ENCODE results near the gene PLXNB1.

The PLXNB1 gene

DNA sequence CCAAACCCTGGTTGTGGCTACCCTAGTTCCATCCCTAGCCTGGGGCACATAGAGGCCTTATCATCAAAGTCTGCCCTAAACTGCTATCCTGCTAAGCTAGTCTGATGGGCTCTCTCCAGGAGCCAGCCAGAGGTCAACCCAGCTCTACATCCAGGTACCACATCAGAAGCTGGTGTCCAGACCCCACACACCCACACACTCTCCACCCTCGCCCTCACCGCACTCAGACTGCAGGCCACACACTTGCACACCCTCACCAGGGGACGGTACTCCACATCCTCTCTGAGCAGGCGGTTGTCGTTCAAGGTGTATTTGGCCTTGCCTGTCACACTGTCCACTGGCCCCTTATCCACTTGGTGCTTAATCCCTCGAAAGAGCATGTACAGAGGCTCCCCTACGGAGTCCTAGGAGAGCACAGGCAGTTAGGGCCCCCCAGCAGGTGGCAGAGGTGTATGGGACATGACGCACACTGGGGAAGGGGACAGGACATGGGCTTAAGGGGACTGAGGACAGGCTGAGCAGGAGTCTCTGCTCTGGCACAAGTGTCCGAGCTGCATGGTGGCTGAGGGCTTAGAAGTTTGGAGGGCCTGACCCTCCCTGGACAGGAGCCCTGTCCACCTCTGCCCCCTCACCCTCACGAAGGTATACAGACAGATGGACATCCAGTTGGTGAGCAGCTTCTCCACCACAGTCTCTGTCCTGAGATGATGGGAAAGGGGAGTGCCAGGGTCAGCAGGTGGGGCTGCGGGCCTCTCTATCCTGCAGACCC lies 18.1 kb downstream of the PLXNB1 start:
- H3K27ac ChIP-seq: no peak overlapping the region
- TF ChIP-seq, protein P1, sequence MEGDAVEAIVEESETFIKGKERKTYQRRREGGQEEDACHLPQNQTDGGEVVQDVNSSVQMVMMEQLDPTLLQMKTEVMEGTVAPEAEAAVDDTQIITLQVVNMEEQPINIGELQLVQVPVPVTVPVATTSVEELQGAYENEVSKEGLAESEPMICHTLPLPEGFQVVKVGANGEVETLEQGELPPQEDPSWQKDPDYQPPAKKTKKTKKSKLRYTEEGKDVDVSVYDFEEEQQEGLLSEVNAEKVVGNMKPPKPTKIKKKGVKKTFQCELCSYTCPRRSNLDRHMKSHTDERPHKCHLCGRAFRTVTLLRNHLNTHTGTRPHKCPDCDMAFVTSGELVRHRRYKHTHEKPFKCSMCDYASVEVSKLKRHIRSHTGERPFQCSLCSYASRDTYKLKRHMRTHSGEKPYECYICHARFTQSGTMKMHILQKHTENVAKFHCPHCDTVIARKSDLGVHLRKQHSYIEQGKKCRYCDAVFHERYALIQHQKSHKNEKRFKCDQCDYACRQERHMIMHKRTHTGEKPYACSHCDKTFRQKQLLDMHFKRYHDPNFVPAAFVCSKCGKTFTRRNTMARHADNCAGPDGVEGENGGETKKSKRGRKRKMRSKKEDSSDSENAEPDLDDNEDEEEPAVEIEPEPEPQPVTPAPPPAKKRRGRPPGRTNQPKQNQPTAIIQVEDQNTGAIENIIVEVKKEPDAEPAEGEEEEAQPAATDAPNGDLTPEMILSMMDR (conservative IDR thresholded peaks at IDR 0.05): no peak

DNA sequence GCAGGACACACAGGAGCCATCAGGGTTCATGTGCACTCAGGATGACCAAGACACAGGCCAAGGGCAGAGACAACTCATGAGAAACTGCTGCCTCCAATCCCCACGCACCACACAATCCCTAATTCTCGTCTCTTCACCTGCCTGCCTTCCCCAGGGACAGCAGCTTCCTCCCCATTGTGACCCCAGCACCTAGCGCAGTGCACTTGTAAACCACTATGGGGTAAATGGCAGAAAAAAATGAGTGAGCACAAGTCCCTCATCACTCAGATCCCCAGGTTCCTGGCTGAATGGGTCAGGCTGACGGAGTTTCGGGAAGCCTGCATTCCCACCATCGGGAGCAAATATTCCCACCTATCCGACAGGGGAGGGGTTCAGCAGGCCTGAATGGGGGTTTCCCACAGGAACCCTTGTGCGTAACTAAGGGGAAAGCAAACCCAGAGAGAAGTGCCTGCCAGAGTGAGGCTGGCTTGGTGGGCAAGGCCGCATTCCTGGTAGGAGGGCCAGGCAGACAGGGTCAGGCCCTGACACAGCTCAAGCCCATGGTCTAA lies 18.8 kb downstream of the PLXNB1 start:
- no peak overlapping the region for H3K27ac ChIP-seq
- TF ChIP-seq, protein P1 (conservative IDR thresholded peaks at IDR 0.05): no peak

DNA sequence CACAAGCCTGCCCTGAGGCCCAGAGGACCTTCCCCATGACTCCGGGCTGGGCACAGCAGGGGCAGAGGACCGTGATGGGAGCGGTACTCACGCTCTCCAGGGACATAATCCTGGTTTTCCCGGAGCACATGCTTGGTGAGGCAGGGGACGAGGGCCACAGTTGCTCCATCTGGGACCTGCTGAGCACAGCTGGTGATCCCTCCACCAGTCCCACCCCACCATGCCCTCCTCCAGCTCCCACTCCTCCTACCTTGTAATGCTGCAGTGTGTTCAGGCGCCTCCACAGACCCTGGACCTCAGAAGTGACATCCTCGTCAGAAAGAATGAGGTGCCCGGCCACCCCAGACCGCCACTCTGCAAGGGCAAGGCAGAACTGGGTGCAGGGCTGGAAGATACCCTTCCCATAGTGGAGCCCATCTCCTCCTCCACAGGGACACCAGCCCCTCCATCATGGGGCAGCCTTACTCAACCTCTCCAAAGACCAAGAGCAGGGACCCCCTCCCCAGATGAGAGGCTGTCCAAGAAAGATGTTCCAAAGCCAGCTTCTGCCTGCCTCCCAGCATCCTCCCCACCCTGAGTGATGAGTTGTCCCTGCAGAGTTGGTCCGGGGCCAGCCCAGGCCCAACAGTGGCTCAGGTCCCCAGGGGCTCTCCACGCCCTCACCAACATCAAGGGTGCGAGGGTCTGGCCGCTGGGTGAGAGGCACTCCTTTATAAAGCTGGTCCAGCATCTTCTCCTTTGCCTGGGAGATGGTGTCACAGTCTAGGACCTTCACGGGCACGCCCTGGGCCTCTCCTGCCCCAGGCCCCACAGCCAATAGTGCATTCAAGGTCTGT lies 19.5 kb downstream of the PLXNB1 start:
- TF ChIP-seq, protein P1 (conservative IDR thresholded peaks at IDR 0.05): no peak
- H3K27ac ChIP-seq: no peak overlapping the region

DNA sequence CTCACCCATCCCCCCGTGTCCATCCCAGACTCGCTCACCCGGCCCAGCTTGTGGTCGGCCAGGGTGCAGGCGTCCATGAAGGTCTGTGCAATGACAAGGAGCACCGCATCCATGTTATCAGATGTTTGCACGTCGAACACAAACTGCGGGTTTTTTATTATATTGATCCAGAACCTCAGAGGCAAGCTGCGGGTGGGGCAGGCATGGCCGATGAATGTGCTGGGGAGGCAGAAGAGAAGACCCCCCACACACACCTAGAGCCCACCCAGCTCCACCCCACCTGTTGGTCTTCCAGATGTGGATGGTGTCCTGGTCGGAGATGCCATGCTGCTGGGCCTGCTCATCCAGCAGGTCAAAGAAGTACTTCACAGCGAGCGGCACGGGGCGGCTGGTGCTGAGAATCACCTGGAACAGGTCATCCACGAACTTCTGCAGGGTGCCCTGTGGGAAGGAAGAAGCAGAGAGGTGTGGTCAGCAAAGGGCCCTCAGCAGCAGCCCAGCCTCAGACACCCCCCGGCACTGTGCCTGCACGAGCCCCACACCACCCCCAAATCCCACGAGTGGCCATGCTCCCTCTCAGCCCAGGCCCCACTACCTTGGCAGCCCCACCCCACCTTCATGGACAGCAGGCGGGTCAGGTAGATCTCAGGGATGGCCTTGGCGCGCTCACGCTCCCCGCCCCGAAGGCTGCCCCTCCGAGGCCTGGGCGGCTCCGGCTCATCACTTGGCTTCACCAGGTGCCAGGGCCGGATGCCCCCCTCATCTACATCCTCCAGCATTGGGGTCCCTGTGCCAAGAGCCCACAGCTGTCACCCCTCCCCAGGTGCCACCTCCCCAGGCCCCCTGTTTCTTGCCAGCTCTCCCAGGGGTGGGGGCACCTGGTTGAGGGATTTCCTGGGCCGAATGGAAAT lies 20.3 kb downstream of the PLXNB1 start:
- TF ChIP-seq, protein P1 (conservative IDR thresholded peaks at IDR 0.05): no peak
- no peak overlapping the region for H3K27ac ChIP-seq

DNA sequence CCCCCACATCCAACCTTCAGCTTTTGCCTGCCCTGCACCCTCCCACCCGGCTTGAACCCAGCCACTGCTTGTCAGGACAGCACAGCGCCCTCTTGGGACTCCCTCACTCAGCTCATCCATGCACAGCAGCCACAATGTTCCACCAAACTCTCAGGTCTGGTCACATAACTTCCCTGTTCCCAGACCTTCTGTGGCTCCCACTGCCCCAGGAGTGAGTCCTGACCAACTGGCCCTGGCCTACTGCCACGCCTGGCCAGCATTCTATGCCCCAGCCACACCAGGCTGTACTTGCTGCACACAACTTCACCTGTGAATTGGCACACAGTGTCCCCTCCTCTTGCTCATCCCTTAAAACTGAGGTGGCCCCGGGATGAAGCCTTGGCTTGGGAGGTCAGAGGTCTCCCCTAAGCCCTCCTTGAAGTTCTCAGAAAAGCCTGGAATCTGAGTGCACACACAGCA lies 21.0 kb downstream of the PLXNB1 start:
- no peak overlapping the region for H3K27ac ChIP-seq
- TF ChIP-seq, protein P1 (conservative IDR thresholded peaks at IDR 0.05): no peak

DNA sequence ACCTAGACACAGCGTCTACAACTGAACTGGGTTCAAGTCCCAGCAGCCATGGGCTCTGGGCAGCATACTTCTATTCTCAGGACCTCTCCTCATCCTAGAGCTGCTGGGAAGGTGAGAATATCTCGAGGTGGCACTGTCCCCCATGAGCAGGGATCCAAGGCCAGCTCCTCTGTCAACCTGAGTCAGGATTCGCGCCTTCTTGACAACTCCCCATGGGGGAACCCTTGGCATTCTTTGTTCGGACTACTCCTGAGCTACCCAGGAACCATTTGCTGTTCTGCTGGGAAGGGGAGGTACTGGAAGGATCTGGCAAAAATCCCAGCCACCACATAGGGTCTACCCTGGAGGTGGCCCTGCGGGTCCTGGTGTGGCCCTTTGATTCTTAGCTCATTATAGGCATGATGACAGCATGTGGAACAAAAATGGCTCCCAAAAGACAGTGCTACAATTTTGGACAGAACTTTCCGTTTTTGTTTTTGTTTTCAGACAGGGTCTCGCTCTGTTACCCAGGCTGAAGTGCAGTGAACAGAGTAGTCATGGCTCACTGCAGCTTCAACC lies 22.3 kb downstream of the PLXNB1 start:
- H3K27ac ChIP-seq: no peak overlapping the region
- TF ChIP-seq, protein P1 (conservative IDR thresholded peaks at IDR 0.05): no peak

Data from VCaP (cell line).